AG10803 (cell line): ENCODE measurements around the gene MFSD8.
"Not testable (repeated sequence)": the region's sequence is repeated elsewhere in the genome, so short reads cannot be mapped to it uniquely, and the experiment has no call there.

Experiments
- DNase-seq: peaks from one replicate; pipeline ENCODE4 v3.0.0; 2010; ENCODE audit warnings: low read depth
- H3K4me3 ChIP-seq: 2 replicates; pipeline ENCODE4 v1.5.1; 2011; ENCODE audit warnings: mild to moderate bottlenecking, low read length, control low read depth
- CTCF ChIP-seq: conservative IDR thresholded peaks from 2 replicates; pipeline ENCODE4 v1.5.1; 2011; ENCODE audit warnings: mild to moderate bottlenecking, low read length, control low read depth, inconsistent platforms

Gene MFSD8

GRCh38 chr4:127988638-127989037, 23.7 kb upstream of the MFSD8 start:
- H3K4me3 ChIP-seq, result no peak overlapping the region
- no peak for TF ChIP-seq CTCF
- DNase-seq, result no peak

- no peak; the same call in 1 of the 2 replicates for TF ChIP-seq CTCF
- H3K4me3 ChIP-seq, result no peak overlapping the region
- no peak for DNase-seq
These were observed 21.0 kb upstream of the MFSD8 start for GRCh38 chr4:127985989-127986388.

DNA sequence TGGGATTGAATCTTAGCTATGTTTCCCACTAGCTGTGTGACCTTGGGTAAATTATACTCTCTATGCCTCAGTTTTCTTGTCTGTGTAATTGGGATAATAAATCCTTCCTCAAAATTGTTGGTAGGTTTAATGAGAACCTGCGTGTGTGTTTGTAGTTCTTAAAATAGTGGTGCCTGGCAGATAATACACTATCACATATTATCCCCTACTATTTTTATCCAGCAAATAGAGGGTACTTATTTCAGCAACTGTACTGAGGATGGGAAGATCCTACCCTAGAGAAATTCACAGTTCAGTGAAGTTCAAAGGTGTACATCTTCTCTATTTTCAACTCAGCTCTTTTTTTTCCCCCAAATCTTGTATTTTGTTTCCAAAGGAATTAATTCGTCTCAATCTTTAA, 17.5 kb upstream of the MFSD8 start:
- no peak for DNase-seq
- no peak for TF ChIP-seq CTCF
- H3K4me3 ChIP-seq, result no peak overlapping the region

- no peak for DNase-seq
- TF ChIP-seq CTCF, result no peak
These were observed 14.0 kb upstream of the MFSD8 start for GRCh38 chr4:127978930-127979329.

DNA sequence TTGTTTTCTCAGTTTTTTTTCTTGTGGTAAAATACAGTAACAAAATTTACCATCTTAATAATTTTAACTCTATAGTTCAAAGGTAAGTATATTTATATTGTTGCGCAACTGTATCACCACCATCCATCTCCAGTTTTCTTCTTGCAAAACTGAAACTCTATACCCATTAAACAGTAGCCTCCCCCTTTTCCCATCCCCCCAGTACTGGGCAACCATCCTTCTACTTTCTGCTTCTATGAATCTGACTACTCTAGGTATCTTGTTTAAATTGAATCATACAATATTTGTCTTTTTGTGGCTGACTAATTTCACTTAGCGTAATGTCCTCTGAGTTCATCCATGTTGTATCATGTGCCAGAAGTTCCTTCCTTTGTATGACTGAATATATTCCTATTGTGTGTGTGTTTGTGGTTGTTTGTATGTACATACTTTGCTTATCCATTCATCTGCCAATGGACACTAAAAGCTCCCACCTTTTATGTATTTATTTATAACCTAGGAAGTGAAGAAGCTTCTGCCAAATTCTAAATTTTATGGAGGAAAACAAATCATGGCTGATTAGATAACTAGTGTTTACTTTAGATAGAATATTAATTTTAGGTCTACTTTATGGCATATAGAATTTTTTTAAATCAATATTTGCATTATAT, 10.3 kb upstream of the MFSD8 start:
- no peak for DNase-seq
- no peak for TF ChIP-seq CTCF
- H3K4me3 ChIP-seq, result no peak overlapping the region

More at GRCh38 chr4:127978930-127979329, 14.0 kb upstream of the MFSD8 start:
- no peak overlapping the region for H3K4me3 ChIP-seq

GRCh38 chr4:127970925-127971324, 6.0 kb upstream of the MFSD8 start:
- DNase-seq, H3K4me3 ChIP-seq: not testable (repeated sequence)

- DNase-seq, result no peak
- no peak overlapping the region for H3K4me3 ChIP-seq
- no peak for TF ChIP-seq CTCF
These were observed 3.6 kb upstream of the MFSD8 start for GRCh38 chr4:127968586-127968985.
